ENCODE data around the gene NXPH2.

NXPH2 gene

DNA sequence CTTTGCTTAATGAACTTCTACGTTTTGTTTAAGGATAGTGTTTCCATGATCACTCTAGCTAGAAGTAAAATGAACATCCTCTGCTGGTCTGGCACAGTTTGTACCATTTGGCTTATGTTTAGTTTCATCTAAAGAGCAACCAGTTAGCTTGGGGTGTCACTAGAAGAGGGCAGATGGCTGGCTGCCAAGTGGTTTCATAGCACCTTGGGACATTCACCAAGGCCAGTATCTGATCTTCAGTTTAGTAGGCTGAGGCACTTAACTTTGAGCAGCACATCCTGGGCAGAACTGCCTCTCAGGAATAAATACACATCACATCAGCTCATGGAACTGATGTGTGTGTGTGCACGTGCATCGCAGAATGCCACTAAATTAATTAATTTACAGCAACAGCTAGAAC, 68.4 kb downstream of the NXPH2 start:
- Histone ChIP-seq H3K4me3 (ENCODE audit: low read depth, low read length) (no peak overlapping the region), H3K4me1 (ENCODE audit: control insufficient read depth, insufficient read depth, low read length, unreplicated experiment) (peaks cover 41% of the 10 kb centered on the region), H3K27me3 (ENCODE audit: insufficient read depth, low read length) (0 out of 2 replicates have a peak, but pooled peaks cover under 1% of the 10 kb centered on the region), H3K27ac (ENCODE audit: low read depth, low read length) (0 out of 2 replicates have a peak overlapping the region, but pooled peaks have one; percentile 22), H3K79me2 (ENCODE audit: control insufficient read depth, insufficient read depth, low read length, unreplicated experiment) (no peaks in the 10 kb centered on the region), H2AFZ (ENCODE audit: low read length, unreplicated experiment) (no peak overlapping the region), H3K36me3 (ENCODE audit: insufficient read depth, low read length) (no peaks in the 10 kb centered on the region)

DNA sequence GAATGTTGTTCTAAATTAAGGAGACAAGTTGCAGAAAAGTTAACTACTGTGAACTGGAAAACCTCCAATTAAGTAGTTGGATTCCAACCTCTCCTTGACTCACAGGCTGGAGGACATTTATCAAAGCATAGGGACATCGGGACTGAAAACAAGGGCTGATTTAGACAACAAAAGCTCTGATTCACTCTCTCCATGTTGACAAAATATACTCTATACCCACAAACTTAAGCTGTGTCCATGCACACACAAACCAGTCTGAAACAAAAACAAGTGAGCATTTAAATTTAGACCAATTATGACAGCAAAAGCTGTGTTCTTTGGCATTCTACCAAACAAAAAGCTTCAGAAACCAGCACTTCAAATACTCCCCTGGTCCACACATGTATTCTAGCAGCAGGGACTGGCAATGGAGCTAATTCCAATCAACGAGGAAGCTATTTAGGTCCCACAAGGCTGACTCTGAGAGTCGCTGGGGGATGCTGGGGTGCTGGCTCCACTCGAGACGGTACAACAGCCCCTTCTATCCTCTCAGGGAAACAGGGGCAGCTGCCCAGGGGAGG, 71.4 kb downstream of the NXPH2 start:
- H3K36me3 ChIP-seq (ENCODE audit: insufficient read depth, low read length), result no peaks in the 10 kb centered on the region
- no peak overlapping the region for H3K4me3 ChIP-seq (ENCODE audit: low read depth, low read length)
- H3K4me1 ChIP-seq (ENCODE audit: control insufficient read depth, insufficient read depth, low read length, unreplicated experiment), result peaks cover 41% of the 10 kb centered on the region
- peak overlapping the region; percentile 27; the same call in 1 of the 2 replicates for H3K27ac ChIP-seq (ENCODE audit: low read depth, low read length)
- H3K27me3 ChIP-seq (ENCODE audit: insufficient read depth, low read length), result no peaks in the 10 kb centered on the region
- H3K79me2 ChIP-seq (ENCODE audit: control insufficient read depth, insufficient read depth, low read length, unreplicated experiment), result no peaks in the 10 kb centered on the region
- peak overlapping the region; percentile 97 for H2AFZ ChIP-seq (ENCODE audit: low read length, unreplicated experiment)

DNA sequence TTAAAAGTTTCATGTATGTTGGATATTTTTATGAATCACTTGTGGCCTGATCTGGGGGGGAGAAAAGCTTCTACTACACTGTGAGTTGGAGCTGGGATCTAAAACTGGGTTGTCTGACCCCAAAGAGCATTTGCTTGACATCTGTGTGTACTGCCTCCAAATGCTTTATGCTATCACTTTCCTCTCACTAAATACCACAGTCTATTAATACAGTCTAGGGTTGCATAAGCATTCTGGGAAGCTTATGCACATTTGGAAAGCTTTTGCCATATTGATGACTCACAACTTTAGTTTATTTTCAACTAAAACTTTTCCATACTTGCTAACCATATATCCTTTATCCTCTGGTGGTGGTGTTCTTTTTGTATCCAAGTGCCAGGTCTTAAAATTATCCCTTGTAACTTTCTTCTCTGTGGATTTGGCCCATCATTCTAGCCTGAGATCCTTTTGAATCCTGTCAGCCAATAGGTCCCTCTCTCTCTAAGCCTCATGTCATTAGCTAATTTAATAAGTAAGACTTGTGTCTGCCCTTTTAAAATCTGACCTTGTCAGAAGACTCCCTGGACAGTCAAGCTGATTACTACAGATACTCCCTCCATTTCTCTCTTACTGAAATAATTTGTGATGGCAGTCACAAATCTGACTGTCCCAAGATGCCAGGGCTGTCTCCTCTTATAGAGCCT, 72.7 kb downstream of the NXPH2 start:
- Histone ChIP-seq H2AFZ (ENCODE audit: low read length, unreplicated experiment) (no peak overlapping the region), H3K27me3 (ENCODE audit: insufficient read depth, low read length) (no peaks in the 10 kb centered on the region), H3K4me3 (ENCODE audit: low read depth, low read length) (no peak overlapping the region), H3K4me1 (ENCODE audit: control insufficient read depth, insufficient read depth, low read length, unreplicated experiment) (peaks cover 38% of the 10 kb centered on the region), H3K79me2 (ENCODE audit: control insufficient read depth, insufficient read depth, low read length, unreplicated experiment) (no peaks in the 10 kb centered on the region), H3K27ac (ENCODE audit: low read depth, low read length) (peak overlapping the region; percentile 62), H3K36me3 (ENCODE audit: insufficient read depth, low read length) (no peaks in the 10 kb centered on the region)

DNA sequence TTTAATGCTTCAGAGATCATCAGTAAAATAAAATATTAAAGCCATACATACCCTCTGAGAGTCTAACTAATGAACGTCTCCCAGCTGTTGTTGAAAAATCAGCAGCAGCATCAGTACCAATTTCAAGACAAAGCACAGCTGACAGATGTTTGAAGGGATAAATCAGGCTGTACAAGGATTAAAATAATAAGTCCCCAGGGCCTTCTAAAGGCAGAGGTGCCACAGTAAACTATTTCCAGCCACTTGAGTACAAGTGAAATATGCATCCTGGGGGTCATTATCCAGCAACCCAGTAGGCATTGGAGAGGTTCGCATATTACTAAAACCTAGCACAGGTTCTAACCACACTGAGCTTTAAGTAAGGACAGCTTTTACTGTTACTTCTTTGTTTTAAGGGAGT, 76.9 kb downstream of the NXPH2 start:
- no peak overlapping the region for H3K27ac ChIP-seq (ENCODE audit: low read depth, low read length)
- no peak overlapping the region for H2AFZ ChIP-seq (ENCODE audit: low read length, unreplicated experiment)
- H3K4me1 ChIP-seq (ENCODE audit: control insufficient read depth, insufficient read depth, low read length, unreplicated experiment), result peaks cover 13% of the 10 kb centered on the region
- no peaks in the 10 kb centered on the region for H3K79me2 ChIP-seq (ENCODE audit: control insufficient read depth, insufficient read depth, low read length, unreplicated experiment)
- no peaks in the 10 kb centered on the region for H3K36me3 ChIP-seq (ENCODE audit: insufficient read depth, low read length)
- no peaks in the 10 kb centered on the region for H3K27me3 ChIP-seq (ENCODE audit: insufficient read depth, low read length)
- no peak overlapping the region for H3K4me3 ChIP-seq (ENCODE audit: low read depth, low read length)

DNA sequence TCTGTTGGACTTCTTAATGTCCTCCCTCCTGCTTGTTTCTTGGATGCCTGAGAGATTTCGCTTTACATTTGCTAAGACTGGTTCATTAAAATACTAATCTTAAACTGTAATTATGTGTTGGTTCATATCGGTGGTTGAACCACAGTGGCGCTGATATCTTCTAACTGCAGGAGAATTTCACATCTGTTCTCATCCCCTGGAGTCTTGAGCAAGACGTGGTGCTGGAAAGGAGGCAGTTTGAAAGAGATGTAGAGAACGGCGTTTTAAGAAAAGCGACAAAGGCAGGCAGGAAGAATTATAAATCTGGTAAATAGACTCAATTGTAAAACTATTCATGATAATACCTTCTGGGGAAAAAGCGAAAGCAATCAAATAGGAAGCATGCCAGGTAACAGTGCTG, 79.5 kb downstream of the NXPH2 start:
- Histone ChIP-seq H2AFZ (ENCODE audit: low read length, unreplicated experiment) (no peak overlapping the region), H3K79me2 (ENCODE audit: control insufficient read depth, insufficient read depth, low read length, unreplicated experiment) (no peaks in the 10 kb centered on the region), H3K4me1 (ENCODE audit: control insufficient read depth, insufficient read depth, low read length, unreplicated experiment) (no peaks in the 10 kb centered on the region), H3K27ac (ENCODE audit: low read depth, low read length) (no peak overlapping the region), H3K27me3 (ENCODE audit: insufficient read depth, low read length) (no peaks in the 10 kb centered on the region), H3K4me3 (ENCODE audit: low read depth, low read length) (no peak overlapping the region), H3K36me3 (ENCODE audit: insufficient read depth, low read length) (no peaks in the 10 kb centered on the region)

DNA sequence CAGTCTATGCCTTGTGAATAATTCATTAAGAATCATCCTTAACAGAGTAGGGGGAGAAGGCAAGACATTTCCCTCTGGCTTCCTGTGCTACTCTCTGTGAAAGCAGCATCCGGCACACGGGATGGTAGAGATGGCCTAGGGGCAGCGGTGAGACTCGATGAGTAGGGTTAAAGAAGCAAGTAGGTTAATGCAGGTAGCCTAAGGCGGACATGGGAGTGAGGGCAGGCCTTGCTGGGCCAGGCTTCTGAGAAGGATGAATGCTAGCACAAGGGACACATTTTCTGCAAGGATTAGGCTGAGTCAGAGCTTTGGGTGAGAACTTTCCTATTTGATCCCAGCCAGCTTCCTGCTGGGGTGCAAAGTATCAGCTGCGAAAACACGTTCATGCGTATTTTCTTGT, 80.8 kb downstream of the NXPH2 start:
- H2AFZ ChIP-seq (ENCODE audit: low read length, unreplicated experiment), result no peak overlapping the region
- H3K27me3 ChIP-seq (ENCODE audit: insufficient read depth, low read length), result no peaks in the 10 kb centered on the region

DNA sequence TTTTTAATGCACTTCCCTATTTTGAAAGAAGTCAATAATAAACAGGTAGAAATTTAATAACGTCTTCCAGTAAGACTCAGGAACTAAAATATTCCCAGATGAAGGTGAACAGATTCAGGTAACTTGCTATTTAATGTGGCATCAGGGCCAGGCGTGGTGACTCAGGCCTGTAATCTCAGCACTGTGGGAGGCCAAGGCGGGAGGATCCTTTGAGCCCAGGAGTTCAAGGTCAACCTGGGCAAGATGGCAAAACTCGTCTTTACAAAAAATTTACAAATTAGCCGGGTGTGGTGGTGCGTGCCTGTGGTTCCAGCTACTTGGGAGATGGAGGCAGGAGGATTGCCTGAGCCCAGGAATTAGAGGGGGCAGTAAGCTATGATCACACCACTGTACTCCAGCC, 81.8 kb downstream of the NXPH2 start:
- H3K79me2 ChIP-seq (ENCODE audit: control insufficient read depth, insufficient read depth, low read length, unreplicated experiment), result no peaks in the 10 kb centered on the region
- H3K27me3 ChIP-seq (ENCODE audit: insufficient read depth, low read length), result no peaks in the 10 kb centered on the region
- H3K36me3 ChIP-seq (ENCODE audit: insufficient read depth, low read length), result no peaks in the 10 kb centered on the region
- H3K4me3 ChIP-seq (ENCODE audit: low read depth, low read length), result no peak overlapping the region
- H3K27ac ChIP-seq (ENCODE audit: low read depth, low read length), result no peak overlapping the region
- no peaks in the 10 kb centered on the region for H3K4me1 ChIP-seq (ENCODE audit: control insufficient read depth, insufficient read depth, low read length, unreplicated experiment)
- H2AFZ ChIP-seq (ENCODE audit: low read length, unreplicated experiment), result no peak overlapping the region

More for the DNA sequence above, 80.8 kb downstream of the NXPH2 start:
- Histone ChIP-seq H3K4me1 (ENCODE audit: control insufficient read depth, insufficient read depth, low read length, unreplicated experiment) (no peaks in the 10 kb centered on the region), H3K36me3 (ENCODE audit: insufficient read depth, low read length) (no peaks in the 10 kb centered on the region), H3K27ac (ENCODE audit: low read depth, low read length) (no peak overlapping the region), H3K79me2 (ENCODE audit: control insufficient read depth, insufficient read depth, low read length, unreplicated experiment) (no peaks in the 10 kb centered on the region), H3K4me3 (ENCODE audit: low read depth, low read length) (no peak overlapping the region)

DNA sequence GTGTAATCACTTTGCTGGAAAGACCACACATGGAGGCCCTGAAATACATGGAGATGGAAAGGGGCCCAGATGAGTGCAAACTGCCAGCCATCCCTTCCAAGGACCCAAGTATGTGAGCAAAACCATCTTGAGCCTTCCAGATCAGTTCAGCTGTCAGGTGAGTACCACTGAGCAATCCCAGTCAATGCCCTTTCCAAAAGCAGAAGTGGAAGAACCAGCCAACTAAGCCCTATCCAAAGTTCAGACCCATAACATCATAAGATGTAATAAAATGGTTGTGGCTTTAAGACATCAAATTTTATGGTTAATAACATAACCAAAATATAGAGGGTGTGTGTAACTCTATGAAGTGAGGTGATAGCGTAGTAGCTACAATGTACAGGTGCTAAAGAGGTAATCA, 88.5 kb downstream of the NXPH2 start:
- no peaks in the 10 kb centered on the region for H3K4me1 ChIP-seq (ENCODE audit: control insufficient read depth, insufficient read depth, low read length, unreplicated experiment)
- no peaks in the 10 kb centered on the region for H3K27me3 ChIP-seq (ENCODE audit: insufficient read depth, low read length)
- no peak overlapping the region for H2AFZ ChIP-seq (ENCODE audit: low read length, unreplicated experiment)
- no peak overlapping the region for H3K27ac ChIP-seq (ENCODE audit: low read depth, low read length)
- no peaks in the 10 kb centered on the region for H3K36me3 ChIP-seq (ENCODE audit: insufficient read depth, low read length)
- H3K4me3 ChIP-seq (ENCODE audit: low read depth, low read length), result no peak overlapping the region
- H3K79me2 ChIP-seq (ENCODE audit: control insufficient read depth, insufficient read depth, low read length, unreplicated experiment), result no peaks in the 10 kb centered on the region

DNA sequence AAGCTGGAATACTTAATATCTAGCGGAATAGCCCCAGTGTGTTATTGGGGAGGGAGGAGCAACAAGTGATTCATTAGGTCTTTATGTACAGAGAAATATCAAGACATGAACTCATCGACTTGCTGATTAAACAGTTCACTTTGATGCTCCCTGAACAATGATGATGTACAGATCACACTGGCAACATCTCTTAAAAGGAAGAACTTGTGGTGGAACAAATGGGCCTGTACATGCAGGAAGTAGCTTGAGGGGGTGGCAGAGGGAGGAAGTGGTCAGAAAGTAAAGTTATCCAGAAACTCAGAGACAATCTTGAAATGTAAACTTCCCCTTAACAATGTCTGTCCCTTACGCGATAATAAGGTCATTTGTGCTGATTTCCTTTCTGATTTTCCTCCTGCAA, 90.5 kb downstream of the NXPH2 start:
- H3K27me3 ChIP-seq (ENCODE audit: insufficient read depth, low read length), result no peaks in the 10 kb centered on the region
- H3K4me3 ChIP-seq (ENCODE audit: low read depth, low read length), result no peak overlapping the region
- H3K27ac ChIP-seq (ENCODE audit: low read depth, low read length), result no peak overlapping the region
- no peaks in the 10 kb centered on the region for H3K4me1 ChIP-seq (ENCODE audit: control insufficient read depth, insufficient read depth, low read length, unreplicated experiment)
- H3K79me2 ChIP-seq (ENCODE audit: control insufficient read depth, insufficient read depth, low read length, unreplicated experiment), result no peaks in the 10 kb centered on the region
- no peaks in the 10 kb centered on the region for H3K36me3 ChIP-seq (ENCODE audit: insufficient read depth, low read length)
- no peak overlapping the region for H2AFZ ChIP-seq (ENCODE audit: low read length, unreplicated experiment)

DNA sequence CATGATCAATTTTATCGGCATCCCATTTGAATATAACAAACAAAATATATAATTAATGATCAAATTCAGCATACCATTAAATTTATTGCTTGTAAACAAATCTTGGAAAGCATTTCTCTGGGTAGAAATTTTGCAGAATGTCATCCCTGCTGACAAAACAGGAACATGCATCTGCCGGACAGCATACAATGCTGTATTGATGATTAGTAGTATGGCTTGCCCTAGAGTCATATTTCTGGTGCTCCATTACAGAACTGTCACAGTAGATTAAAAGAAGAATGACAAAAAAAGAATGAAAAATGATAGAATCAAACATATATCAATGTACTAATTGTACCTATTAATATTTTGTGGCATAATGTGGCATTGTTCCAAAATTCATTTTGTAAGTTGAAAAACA, 98.0 kb downstream of the NXPH2 start:
- Histone ChIP-seq H2AFZ (ENCODE audit: low read length, unreplicated experiment) (no peak overlapping the region), H3K27me3 (ENCODE audit: insufficient read depth, low read length) (peaks cover 8% of the 10 kb centered on the region; the same call in 1 of the 2 replicates), H3K36me3 (ENCODE audit: insufficient read depth, low read length) (no peaks in the 10 kb centered on the region), H3K4me3 (ENCODE audit: low read depth, low read length) (no peak overlapping the region), H3K27ac (ENCODE audit: low read depth, low read length) (no peak overlapping the region), H3K4me1 (ENCODE audit: control insufficient read depth, insufficient read depth, low read length, unreplicated experiment) (no peaks in the 10 kb centered on the region), H3K79me2 (ENCODE audit: control insufficient read depth, insufficient read depth, low read length, unreplicated experiment) (no peaks in the 10 kb centered on the region)

DNA sequence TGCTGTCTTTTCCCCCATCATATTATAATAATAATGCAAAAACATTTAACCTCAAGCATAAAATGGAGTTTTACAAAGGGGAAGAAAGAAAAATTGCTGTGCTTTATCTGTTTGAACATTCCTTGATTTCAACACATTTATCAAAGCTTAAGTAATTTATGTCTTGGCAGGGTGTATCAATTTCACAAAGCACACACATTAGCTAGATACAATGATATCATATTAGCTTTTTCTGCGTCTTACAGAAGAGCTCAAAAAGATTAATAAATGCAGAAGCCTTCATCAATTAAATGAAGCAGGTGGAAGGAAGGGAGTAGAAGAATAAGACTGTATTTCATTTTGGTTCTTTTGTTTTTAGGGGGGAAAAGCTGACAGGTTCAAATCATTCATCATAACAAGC, 103.0 kb downstream of the NXPH2 start:
- Histone ChIP-seq H3K79me2 (ENCODE audit: control insufficient read depth, insufficient read depth, low read length, unreplicated experiment) (no peaks in the 10 kb centered on the region), H3K36me3 (ENCODE audit: insufficient read depth, low read length) (no peaks in the 10 kb centered on the region), H2AFZ (ENCODE audit: low read length, unreplicated experiment) (no peak overlapping the region), H3K4me3 (ENCODE audit: low read depth, low read length) (no peak overlapping the region), H3K27ac (ENCODE audit: low read depth, low read length) (no peak overlapping the region), H3K27me3 (ENCODE audit: insufficient read depth, low read length) (peaks cover 15% of the 10 kb centered on the region), H3K4me1 (ENCODE audit: control insufficient read depth, insufficient read depth, low read length, unreplicated experiment) (no peaks in the 10 kb centered on the region)

Measured in ACC112 (cell line).